Tongue (tissue), 2 donors: Measurements from ENCODE around the gene ATP6V1G2. TPM values are rescaled to one million over a fixed set of nuclear protein-coding genes. Genes with fewer than 3 reads are reported as not detected.
"Not testable (repeated sequence)": the region's sequence is repeated elsewhere in the genome, so short reads cannot be mapped to it uniquely, and the experiment has no call there.

ENCODE experiments used
- DNase-seq: peaks from one replicate; pipeline ENCODE4 v3.0.0-alpha.2; 2015
- total RNA-seq: library from RNA; depleted of rRNA; stranded (reverse); fragments of >200 nt; gene quantifications from one replicate; pipeline ENCODE4 v1.2.3, GENCODE V29; 2014

ATP6V1G2 gene
- total RNA-seq = 1.3 TPM

- peak; percentile 94 for DNase-seq
Observed at GRCh38 chr6:31546339-31546957, at the start of gene ATP6V1G2. Gene ATP6V1G2, minus strand, starts transcription at chr6:31546608. Its CDS starts 49 bp downstream, at chr6:31546559.

DNA sequence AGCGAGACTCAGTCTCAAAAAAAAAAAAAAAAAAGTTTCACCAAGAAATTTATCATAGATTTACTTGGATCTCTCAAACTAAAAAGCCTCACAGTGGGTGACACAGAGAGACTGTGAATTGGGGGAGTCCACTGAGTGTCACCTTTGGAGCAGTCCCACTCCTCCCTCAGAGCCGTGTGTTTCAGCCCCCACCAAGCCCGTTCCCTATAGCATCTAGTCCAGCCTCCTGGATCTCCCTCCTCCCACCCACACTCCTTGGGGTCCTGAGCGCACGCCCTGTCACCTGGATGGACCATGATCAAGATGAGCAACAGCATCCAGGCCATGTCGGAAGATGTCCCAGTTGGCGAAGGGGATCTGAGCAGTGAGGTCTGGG, 46.0 kb upstream of the ATP6V1G2 start:
- DNase-seq = no peak

DNA sequence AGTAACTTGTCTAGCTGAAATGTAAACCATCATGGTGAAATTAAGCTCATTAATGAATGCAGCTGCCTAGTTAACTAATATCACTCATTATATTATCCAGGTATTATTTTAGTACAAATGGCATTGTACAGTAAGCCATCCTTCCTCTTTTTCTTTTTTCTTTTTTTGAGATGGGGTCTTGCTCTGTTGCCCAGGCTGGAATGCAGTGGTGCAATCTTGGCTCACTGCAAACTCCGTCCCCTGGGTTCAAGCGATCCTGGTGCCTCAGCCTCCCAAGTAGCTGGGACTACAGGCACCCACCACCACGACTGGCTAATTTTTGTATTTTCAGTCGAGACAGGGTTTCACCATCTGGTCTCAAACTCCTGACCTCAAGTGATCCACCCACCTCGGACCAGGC, 44.3 kb upstream of the ATP6V1G2 start:
- DNase-seq = not testable (repeated sequence)

DNA sequence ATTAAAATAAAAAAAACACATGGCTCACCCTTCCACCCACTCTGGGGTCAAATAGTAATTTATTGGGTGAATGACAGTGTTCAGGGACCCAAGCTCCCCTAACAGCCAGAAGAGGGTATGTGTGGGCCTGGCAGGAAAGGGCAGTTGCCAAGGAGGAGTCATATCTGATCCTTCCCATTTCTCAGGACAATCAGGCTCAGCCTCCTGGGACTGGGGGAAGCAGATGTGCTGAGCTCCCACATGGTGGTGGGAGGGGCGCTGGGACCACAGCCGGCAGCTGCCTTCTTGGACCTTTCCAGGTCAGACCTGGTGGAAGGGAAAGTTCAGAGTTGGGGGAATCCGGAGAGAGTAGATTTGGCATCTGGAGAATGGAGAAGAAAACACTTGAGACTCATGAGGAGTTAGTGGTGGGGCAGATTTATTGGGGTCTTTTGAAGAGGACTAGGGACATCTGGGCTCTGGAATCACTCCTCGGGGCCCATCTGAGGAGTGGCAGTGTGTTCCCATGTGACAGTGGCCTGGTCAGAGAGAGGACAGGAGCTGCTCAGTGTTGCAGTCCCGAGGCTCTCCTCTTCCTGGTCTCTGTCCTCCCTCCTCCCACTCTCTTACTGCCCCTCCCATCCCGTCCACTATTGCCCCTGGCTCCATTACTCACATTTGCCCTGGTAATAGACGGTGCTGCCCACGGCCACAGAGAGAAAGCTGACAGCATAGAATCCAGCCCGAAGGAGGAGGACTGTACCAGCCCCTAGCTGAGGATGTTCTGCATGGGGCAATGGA, 42.7 kb upstream of the ATP6V1G2 start:
- DNase-seq = no peak

- DNase-seq = no peak
Observed at GRCh38 chr6:31587791-31588777, 41.7 kb upstream of the ATP6V1G2 start.

- DNase-seq = no peak
Observed at GRCh38 chr6:31586599-31587281, 40.3 kb upstream of the ATP6V1G2 start.

GRCh38 chr6:31586008-31586407, 39.6 kb upstream of the ATP6V1G2 start, which contains the start of gene LST1:
Gene LST1, plus strand, starts transcription at chr6:31586277. Its CDS starts 1,023 bp downstream, at chr6:31587300.
- no peak for DNase-seq

DNA sequence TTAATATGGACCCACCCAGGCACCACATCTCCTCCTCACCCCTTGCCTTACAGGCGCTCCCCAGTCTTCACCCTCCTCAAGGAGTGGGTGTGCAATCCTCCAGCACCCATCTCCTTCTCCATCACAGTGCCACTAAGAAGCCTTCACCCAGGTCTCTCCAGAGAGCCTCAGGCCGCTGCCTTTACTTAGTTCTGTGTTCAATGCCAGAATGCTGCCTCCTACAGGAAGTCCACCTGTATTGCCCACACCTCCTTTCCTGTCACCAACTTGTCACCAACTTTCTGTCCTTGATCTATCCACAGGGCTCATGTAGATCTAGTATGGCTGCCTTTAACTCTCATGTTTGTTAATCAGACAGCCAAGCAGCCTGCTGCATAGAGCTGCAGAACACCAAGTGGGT, 39.1 kb upstream of the ATP6V1G2 start:
- DNase-seq = no peak

DNA sequence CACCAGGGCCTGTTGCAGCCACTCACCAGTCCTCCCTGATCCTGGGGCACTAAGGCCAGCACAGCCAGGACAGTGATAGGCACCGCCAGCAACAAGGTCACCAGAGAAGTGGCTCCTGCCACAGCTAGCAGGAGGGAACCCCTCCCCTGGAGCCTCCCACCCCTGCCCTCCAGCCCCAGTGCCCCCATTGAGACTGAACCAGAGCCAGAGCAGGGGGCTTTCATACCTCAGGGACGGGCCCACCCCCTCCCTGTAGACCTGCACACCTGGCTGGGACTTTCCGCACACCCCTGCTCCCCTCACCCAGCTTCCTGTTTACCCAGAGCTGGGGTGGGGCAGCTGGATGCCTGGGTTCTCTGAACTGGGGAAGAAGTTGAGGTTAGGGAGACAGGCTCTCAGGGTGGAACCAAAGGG, 35.8 kb upstream of the ATP6V1G2 start, which contains the start of gene LTB:
Gene LTB, minus strand, starts transcription at position 195 of the 414 bp plus-strand sequence. Its CDS starts 7 bp downstream, at position 188.
- DNase-seq = no peak

- no peak for DNase-seq
Observed at GRCh38 chr6:31581434-31582229, 35.2 kb upstream of the ATP6V1G2 start.

DNA sequence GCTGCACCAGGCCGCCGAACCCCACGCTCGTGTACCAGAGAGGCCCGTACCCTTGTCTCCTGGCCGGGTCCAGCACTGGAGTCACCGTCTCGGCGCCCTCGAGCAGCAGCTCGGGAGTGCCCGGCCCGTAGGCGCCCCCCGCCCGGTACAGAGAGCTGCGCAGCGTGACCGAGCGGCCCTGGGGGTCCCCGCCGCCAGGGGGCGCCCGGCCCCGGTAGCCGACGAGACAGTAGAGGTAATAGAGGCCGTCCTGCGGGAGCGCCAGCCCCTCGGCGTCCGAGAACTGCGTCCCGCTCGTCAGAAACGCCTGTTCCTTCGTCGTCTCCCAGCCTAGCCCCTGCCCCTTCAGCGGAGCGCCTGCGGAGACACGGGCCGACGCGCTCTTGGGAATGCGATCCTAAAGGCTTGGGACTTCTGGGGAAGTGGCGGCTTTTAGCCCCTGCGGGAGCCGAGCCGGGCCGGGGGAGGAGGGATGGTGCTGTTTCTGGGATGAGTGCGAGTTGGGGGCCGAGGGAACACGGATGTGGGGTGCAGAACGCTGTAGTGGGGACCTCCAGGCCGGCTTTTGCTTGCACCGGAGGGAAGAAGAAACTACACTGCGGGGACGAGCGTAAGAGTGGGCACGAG, 34.5 kb upstream of the ATP6V1G2 start:
- peak; percentile 91 for DNase-seq

DNA sequence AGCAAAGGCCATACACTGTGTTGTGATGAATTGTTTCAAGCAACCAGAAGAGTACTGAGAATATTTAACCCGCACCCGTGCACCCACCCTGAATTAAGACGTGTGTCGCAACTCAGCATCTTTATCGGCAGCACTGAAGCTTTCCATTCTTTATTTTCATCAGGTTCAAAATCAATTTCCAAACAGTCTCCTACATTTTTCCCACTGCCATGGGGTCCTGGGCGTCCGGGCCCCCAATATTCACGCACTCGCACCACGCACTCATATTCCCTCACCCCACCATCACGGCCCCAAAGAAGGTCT, 34.0 kb upstream of the ATP6V1G2 start:
- no peak for DNase-seq

DNA sequence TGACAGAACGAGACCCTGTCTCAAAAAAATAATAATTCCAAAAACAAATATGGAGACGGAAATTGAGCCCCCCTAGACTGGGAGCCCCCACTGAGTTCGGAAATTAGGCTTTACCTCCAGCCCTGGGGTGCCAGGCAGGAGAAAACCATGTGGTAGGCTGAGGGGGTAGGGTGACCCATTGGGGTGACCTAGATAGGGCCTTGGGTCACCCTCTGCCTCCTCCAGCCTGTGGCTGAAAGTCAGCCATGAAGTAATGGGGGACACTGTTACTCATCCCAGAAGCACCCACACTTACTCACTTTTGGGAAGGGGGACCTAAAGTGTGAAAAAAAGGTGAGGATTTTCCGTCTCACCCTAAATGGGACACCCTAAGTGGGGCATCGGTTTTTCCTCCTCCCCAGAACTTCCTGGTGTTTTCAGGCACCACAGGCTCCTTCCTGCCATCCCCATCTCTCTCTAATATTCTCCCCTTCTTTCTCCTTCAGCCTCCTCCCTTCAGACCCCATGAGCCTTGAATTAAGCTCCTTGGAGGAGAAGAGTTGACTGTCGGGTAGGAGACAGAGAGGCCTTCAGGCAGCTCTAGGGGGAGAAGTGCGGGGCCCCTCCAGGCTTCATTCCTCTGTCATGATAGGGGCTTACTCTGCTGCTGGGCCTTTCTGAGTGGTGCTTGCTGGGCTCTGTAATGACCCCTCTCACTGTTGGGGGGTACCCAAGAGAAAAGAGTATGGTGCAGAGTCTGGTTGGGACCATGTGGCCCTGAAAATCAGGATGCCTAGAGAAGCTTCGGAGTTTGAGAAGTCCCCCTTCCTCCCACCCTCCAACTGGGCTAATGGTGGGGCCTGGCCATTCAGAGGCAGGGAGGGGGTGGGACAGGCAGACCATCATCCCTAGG, 33.4 kb upstream of the ATP6V1G2 start:
- DNase-seq = no peak

DNA sequence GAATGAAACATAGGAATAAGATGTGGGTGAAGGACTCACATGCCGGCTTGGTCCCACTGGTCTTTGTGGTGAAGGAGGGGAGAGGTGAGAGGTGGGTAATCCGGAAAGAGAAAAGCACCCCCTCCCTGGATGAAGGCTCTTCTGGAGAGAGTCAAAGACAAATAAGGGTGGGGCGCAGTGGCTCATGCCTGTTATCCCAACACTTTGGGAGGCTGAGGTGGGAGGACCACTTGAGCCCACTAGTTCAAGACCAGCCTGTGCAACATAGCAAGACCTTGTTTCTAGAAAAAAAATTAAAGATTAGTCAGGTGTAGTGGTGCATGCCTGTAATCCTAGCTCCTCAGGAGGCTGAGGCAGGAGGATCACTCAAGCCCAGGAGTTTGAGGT, 32.7 kb upstream of the ATP6V1G2 start:
- no peak for DNase-seq

GRCh38 chr6:31578184-31579118, 32.0 kb upstream of the ATP6V1G2 start:
- DNase-seq = no peak

DNA sequence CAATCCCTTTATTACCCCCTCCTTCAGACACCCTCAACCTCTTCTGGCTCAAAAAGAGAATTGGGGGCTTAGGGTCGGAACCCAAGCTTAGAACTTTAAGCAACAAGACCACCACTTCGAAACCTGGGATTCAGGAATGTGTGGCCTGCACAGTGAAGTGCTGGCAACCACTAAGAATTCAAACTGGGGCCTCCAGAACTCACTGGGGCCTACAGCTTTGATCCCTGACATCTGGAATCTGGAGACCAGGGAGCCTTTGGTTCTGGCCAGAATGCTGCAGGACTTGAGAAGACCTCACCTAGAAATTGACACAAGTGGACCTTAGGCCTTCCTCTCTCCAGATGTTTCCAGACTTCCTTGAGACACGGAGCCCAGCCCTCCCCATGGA, 31.2 kb upstream of the ATP6V1G2 start:
- no peak for DNase-seq

DNA sequence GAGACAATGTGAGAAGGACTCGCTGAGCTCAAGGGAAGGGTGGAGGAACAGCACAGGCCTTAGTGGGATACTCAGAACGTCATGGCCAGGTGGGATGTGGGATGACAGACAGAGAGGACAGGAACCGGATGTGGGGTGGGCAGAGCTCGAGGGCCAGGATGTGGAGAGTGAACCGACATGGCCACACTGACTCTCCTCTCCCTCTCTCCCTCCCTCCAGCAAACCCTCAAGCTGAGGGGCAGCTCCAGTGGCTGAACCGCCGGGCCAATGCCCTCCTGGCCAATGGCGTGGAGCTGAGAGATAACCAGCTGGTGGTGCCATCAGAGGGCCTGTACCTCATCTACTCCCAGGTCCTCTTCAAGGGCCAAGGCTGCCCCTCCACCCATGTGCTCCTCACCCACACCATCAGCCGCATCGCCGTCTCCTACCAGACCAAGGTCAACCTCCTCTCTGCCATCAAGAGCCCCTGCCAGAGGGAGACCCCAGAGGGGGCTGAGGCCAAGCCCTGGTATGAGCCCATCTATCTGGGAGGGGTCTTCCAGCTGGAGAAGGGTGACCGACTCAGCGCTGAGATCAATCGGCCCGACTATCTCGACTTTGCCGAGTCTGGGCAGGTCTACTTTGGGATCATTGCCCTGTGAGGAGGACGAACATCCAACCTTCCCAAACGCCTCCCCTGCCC, 30.6 kb upstream of the ATP6V1G2 start:
- no peak for DNase-seq
